ENCODE measurements around the gene PAXIP1. TPM values are rescaled to one million over a fixed set of nuclear protein-coding genes. Genes with fewer than 3 reads are reported as not detected.

PAXIP1 gene
- polyA plus RNA-seq, 1 experiment = 6.3 TPM

GRCh38 chr7:155032978-155033377 is 30.1 kb upstream of the PAXIP1 start:
- Histone ChIP-seq H3K9me3 (ENCODE audit: control insufficient read depth, insufficient read depth, low read length) (no peaks in the 10 kb centered on the region), H3K27ac (ENCODE audit: low read depth, low read length) (no peak overlapping the region), H3K27me3 (ENCODE audit: control insufficient read depth, insufficient read depth, low read length) (no peaks in the 10 kb centered on the region), H3K4me3 (ENCODE audit: low read depth, low read length) (no peak overlapping the region)
- TF ChIP-seq CTCF (IDR thresholded peaks at IDR 0.05; ENCODE audit: low read depth, low read length) = peak; percentile 4; the same call in 1 of the 2 replicates
- POLR2A ChIA-PET = no interaction called here
- DNase-seq (ENCODE audit: low read depth, low spot score) = no peak
- CTCF ChIA-PET = no interaction called here

- Histone ChIP-seq H3K4me3 (ENCODE audit: low read depth, low read length) (no peak overlapping the region), H3K27ac (ENCODE audit: low read depth, low read length) (no peak overlapping the region), H3K27me3 (ENCODE audit: control insufficient read depth, insufficient read depth, low read length) (no peaks in the 10 kb centered on the region), H3K9me3 (ENCODE audit: control insufficient read depth, insufficient read depth, low read length) (no peaks in the 10 kb centered on the region)
- no peak for TF ChIP-seq CTCF (IDR thresholded peaks at IDR 0.05; ENCODE audit: low read depth, low read length)
- no peak for DNase-seq (ENCODE audit: low read depth, low spot score)
- ChIA-PET POLR2A (no interaction called here), CTCF (no interaction called here)
Observed at GRCh38 chr7:155027879-155028278, 25.0 kb upstream of the PAXIP1 start.

GRCh38 chr7:155021699-155022145 is 18.8 kb upstream of the PAXIP1 start:
- Histone ChIP-seq H3K4me3 (ENCODE audit: low read depth, low read length) (no peak overlapping the region), H3K27me3 (ENCODE audit: control insufficient read depth, insufficient read depth, low read length) (no peaks in the 10 kb centered on the region), H3K9me3 (ENCODE audit: control insufficient read depth, insufficient read depth, low read length) (no peaks in the 10 kb centered on the region), H3K27ac (ENCODE audit: low read depth, low read length) (no peak overlapping the region)
- POLR2A ChIA-PET = no interaction called here
- CTCF ChIA-PET = interaction anchor here (1.5 kb wide), 1 partner anchor 323 kb away, joined by 4 read pairs; no protein-coding TSS in a partner anchor
- TF ChIP-seq CTCF (IDR thresholded peaks at IDR 0.05; ENCODE audit: low read depth, low read length) = no peak
- DNase-seq (ENCODE audit: low read depth, low spot score) = no peak

DNA sequence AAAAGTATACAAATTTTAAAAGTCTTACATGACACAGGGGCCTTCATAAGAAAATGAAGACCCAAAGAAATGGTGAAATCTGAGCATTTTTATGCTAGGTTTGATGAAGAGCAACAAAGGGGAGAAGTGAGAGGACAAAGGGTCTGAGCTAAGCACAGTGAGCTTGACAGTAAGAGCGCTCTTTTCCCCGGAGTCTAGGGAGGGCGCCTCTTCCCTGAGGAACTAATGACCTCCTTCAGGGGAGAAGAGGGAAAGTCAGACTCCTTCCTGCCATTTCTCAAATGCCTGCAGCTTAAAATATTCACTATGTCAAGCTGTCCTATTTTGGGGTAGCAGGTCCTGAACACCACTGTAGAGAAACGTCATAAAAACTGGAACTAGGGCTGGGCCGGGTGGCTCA is 18.1 kb upstream of the PAXIP1 start:
- Histone ChIP-seq H3K9me3 (ENCODE audit: control insufficient read depth, insufficient read depth, low read length) (no peaks in the 10 kb centered on the region), H3K4me3 (ENCODE audit: low read depth, low read length) (no peak overlapping the region), H3K27ac (ENCODE audit: low read depth, low read length) (no peak overlapping the region), H3K27me3 (ENCODE audit: control insufficient read depth, insufficient read depth, low read length) (no peaks in the 10 kb centered on the region)
- no peak for TF ChIP-seq CTCF (IDR thresholded peaks at IDR 0.05; ENCODE audit: low read depth, low read length)
- DNase-seq (ENCODE audit: low read depth, low spot score) = no peak
- POLR2A ChIA-PET = no interaction called here
- CTCF ChIA-PET = interaction anchor here (1.5 kb wide), 1 partner anchor 324 kb away, joined by 4 read pairs; no protein-coding TSS in a partner anchor

DNA sequence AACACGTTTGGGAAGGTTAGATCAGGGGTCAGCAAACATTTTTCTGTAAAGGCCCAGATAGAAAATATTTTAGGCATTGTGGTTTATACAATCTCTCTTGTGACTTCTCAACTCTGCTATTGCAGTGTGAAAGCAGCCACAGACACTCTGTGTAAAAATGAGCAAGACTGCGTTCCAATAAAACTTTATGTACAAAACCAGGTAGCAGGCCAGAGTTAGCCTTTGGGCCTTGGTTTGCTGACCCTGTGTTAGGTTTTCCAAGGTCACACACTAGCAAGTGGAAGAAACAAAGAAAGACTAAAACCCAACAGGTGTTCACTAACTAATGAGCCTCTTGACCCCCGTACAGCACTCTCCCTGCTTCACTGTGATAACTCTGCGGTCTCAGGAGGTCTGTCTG is 14.9 kb upstream of the PAXIP1 start:
- Histone ChIP-seq H3K27ac (ENCODE audit: low read depth, low read length) (no peak overlapping the region), H3K4me3 (ENCODE audit: low read depth, low read length) (no peak overlapping the region), H3K9me3 (ENCODE audit: control insufficient read depth, insufficient read depth, low read length) (no peaks in the 10 kb centered on the region), H3K27me3 (ENCODE audit: control insufficient read depth, insufficient read depth, low read length) (no peaks in the 10 kb centered on the region)
- no peak for DNase-seq (ENCODE audit: low read depth, low spot score)
- POLR2A ChIA-PET = no interaction called here
- CTCF ChIA-PET = no interaction called here
- no peak for TF ChIP-seq CTCF (IDR thresholded peaks at IDR 0.05; ENCODE audit: low read depth, low read length)

Measured in AG04450 (cell line).